ENCODE data around the gene REG4. TPM values are rescaled to one million over a fixed set of nuclear protein-coding genes. Genes with fewer than 3 reads are reported as not detected.
"Not testable (repeated sequence)": the region's sequence is repeated elsewhere in the genome, so short reads cannot be mapped to it uniquely, and the experiment has no call there.

The REG4 gene
- total RNA-seq, 1 experiment from 2014 or later: not detected

GRCh38 chr1:119808972-119809550, 2.2 kb downstream of the REG4 start:
- peak; percentile 49 for DNase-seq (ENCODE audit: extremely low read depth, low read depth)

DNA sequence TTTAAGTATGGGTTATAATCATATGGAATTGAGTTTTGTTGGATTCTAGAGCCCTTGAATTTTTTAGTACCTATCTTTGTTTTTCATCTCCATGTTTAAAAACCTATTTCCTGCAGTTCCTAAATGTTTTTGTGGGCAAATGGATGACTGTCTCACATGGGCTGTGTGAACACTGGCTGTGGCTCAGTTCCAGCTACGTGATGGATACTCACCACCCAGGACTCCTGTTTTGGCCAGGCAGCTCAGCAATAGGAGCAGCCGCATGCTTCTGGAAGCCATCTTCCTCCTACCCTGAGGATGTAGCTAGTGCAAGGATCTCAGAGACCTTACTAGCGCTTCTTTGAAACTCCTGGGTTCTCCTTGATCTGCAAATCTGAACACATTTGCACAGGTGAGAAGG, 2.8 kb downstream of the REG4 start:
- no peak for DNase-seq (ENCODE audit: extremely low read depth, low read depth)

DNA sequence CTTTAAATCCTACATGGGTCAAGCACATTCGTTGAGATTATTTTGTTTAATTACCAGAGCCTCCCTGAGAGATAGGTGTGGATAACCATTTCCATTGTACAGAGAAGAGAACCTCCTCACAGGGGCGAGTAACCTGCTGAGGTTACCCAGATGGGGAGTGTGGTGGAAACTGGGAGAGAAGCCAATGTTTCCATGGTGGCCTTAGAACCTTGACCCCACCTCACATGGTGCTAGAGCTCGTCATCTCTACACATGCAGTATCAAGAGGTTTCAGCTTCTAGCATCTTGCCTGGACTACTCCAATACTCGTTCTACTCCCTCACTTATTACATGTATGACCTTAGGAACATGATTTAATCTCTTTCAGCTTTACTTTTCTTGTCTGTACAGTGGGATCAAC, 4.8 kb downstream of the REG4 start:
- DNase-seq (ENCODE audit: extremely low read depth, low read depth): no peak

GRCh38 chr1:119805746-119806145, 5.5 kb downstream of the REG4 start:
- no peak for DNase-seq (ENCODE audit: extremely low read depth, low read depth)

DNA sequence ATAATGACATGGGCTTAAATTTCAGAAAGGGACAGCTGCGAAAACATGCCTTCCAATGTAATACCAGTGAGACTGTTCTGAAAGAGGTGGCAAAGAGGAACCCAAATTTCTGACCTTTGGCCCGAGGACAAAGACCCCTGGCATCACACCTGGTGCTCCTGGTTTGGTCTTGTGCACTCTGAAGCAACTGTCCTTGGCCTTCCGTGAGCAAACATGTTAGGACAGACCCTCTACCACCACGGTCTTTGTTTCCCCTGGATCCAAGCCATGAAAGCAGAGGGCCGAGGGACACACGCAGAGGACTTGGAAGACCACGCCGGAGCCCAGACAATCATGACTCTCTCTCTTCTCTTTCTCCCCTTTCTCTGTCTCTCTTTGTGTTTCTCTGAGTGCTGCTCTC, 6.0 kb downstream of the REG4 start:
- DNase-seq (ENCODE audit: extremely low read depth, low read depth): no peak

DNA sequence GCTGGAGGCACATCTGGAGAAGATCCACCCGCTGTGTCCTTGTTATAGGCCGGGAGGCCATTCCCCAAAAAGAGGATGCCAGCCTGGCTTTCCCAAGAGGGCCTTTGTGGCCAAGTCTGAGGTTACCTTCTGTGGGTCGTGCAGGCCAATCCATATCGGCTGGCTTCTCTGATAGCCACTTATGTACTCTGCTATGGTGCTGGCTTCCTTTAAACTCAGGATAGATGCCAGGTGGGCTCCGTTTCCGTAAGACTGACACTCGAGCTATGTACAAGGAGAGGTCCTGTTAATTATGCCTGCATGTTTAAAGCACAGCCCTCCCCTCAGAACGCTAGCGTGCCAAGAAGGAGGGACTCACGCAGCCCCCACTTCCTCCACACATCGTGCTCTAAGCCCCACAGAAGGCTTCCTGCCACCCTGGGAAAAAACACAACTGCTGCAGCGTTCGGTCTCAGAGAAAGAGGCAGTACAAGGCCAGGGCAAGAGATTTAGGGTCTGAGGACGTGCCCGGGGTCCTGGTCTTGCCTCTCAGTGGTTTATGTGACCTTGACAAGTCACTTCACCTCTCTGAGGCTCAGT, 11.6 kb downstream of the REG4 start:
- DNase-seq (ENCODE audit: extremely low read depth, low read depth): no peak

- no peak for DNase-seq (ENCODE audit: extremely low read depth, low read depth)
These were observed 12.3 kb downstream of the REG4 start for GRCh38 chr1:119799003-119799402.

DNA sequence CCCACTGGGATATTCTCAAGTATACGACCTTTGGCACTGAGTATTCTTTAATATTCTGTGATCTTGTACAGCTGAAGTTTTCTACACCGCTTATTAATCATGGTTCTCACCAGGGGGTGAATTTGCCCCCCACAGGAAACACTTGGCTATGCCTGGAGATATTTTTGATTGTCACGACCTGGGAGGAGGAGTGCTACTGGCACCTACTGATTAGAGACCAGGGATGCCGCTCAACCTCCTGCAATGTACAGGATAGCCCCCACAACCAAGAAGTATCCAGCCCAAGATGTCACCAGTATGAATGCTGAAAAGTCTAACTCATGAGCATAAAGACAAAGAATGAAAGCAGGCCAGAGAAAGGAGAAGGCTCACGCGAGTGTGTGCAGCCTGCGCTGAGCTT, 13.7 kb downstream of the REG4 start:
- no peak for DNase-seq (ENCODE audit: extremely low read depth, low read depth)

DNA sequence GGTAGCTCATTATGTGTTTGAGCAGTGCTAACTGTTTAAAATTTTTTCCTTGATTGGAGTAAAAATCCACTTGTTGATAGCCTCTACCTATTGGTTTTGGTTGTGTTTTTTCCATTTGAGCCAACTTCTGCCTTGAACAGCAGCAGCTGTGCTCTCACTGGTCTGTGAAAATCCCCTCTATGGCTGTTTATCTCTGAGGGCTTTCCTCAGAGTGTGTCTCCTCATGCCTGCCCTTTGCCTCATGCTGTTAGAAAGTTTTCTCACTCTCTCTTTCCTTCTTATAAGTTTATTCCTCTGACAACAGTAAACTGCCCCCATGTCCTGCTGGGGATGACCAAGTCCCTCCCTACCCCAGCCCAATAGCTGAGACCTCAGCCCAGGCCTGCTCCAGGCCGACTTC, 14.1 kb downstream of the REG4 start:
- no peak for DNase-seq (ENCODE audit: extremely low read depth, low read depth)

DNA sequence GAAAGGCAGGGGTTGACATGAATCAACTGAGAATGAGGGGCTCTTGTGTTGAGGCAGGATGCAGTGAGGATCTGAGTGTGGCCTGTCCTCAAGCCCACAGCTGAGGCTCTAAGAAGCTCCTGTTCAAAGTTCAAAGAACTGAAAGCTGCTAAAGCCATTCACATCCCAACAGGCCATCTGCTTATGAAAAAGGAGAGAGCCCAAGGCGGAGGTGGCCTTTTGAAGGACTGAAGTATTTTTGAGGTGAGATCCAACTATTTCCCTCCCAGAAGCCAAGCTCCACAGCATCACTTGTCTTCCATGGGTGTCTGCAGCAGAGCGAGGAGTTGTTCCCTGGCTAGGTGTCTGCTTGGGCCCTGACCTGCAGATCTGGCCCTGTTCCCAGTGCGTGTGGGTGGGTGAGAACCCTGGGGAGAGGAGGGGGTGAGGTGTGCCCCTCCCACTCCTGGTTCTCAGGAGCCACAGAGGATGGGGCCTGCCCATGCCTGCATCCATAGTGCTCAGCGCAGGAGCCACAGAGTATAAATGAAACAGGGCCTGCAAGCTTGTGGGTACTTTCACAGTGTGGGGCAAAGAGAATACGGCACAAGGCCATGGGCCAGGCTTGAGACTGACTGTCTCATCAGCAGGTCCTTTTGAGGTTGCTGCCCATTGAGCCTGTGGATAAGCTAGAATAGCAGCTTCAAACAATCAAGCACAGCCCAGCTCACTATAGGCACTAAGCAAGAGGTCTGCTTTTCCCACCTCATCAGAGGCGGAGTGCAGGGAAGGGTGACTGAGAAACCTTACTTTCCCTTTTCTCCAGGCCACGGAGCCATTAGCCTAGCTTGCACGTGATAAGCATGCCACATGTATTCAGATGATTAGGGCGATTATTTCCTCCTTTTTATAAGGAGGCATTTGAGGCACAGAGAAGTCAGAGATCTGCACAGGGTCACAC, 15.7 kb downstream of the REG4 start:
- no peak for DNase-seq (ENCODE audit: extremely low read depth, low read depth)

- no peak for DNase-seq (ENCODE audit: extremely low read depth, low read depth)
These were observed 16.4 kb downstream of the REG4 start for GRCh38 chr1:119794876-119795240.

- no peak for DNase-seq (ENCODE audit: extremely low read depth, low read depth)
These were observed 16.9 kb downstream of the REG4 start for GRCh38 chr1:119794230-119794875.

DNA sequence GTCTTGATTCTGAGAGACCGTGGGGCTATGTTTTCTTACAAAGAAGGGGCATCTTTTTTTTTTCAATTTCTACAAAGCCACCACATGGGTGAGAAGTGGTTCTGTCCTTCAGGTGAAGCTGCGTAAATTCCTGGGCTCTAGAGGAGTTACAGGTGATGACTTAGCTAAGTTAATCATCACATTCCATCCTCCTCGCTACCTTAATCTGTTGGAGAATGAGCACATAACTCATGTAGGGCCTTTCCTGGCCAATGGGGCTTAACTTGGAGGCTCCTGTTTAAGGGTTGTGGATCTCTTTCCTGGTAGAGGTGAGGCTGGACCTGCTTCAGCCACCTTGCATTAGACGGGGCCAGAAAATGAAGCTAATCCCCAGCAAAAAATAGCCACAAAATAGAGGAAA, 19.9 kb downstream of the REG4 start:
- no peak for DNase-seq (ENCODE audit: extremely low read depth, low read depth)

DNA sequence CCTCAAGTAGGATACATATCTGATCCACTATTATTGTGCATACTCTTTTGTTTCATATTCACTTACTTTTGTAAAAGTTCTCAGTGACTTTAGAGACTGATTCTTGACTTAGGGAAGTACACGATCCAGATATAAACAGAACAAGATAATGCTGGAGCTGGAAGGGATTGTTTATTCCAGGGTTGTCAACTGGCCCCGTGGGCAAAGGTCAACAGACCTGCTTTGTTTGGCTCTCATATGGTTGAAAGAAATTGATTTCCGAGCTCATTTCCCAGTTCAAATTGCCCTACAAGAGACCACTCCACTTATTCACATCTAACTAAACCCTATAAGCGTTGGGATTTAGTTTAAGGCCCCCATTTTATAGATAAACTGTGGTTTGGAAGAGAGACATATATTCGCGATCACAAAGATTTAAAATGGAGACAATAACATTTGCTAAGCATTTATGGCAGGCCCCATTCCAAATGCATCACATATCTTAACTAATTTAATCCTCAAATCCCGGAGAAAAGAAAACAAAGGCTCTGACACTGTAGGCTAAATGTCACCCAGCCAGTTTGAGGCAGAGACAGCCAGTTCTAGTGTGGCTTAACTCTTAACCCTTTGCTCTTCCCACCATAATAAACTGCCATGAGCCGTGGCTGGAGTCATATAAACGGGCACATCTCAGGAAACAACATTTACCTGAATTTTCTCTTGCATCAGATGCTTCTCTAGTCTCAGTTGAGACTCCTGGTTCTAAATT, 20.6 kb downstream of the REG4 start:
- no peak for DNase-seq (ENCODE audit: extremely low read depth, low read depth)

DNA sequence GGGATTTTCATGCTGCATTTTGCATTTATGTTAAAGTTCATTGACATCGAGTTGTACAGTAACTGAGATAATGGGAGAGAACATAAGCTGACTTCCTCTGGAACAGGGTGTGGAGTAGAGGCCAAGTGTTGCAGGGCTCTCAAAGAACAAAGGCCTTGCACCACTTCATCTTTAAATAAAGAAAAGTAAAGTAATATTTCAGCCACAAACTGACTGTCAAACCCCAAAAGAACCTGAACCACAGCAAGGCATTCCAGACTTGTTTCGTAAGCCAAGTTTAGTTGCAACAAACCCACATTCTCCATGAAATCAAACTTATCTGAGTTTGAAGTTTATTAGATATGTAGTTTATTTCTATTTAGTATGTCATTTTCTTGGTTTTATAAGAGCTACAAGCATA, 23.5 kb downstream of the REG4 start:
- no peak for DNase-seq (ENCODE audit: extremely low read depth, low read depth)

DNA sequence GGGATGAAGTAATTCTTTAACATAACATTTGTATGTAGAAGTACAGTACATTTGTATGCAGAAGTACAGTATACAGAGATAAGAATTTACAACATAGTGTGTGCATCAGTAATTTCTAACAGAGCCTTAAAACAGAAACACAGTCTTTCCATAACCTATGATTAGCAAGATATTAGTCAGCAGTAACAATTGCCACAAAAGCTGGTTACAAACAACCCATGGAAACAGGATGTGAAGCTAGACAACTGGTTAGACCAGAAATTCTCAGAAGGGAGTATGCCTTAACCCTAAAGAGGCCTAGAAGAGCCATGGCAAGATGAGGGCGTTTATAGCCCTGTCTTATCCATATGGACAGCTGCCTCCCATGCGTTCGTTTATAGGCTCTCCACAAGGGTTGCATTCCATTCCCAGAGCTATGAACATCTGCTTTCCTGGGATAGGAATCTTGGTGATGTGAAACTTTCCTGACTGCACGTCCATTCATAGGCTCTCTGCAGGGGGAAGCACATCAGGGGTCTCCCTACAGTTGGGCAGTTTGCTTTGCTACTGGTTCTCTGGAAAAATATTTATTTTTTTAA, 24.7 kb downstream of the REG4 start:
- DNase-seq (ENCODE audit: extremely low read depth, low read depth): not testable (repeated sequence)

GRCh38 chr1:119786046-119786445, 25.2 kb downstream of the REG4 start:
- DNase-seq (ENCODE audit: extremely low read depth, low read depth): not testable (repeated sequence)

GRCh38 chr1:119784191-119784781, 27.0 kb downstream of the REG4 start:
- no peak for DNase-seq (ENCODE audit: extremely low read depth, low read depth)

GRCh38 chr1:119783354-119784185, 27.7 kb downstream of the REG4 start:
- no peak for DNase-seq (ENCODE audit: extremely low read depth, low read depth)
